HG02973 (cell line): Measurements from ENCODE around the gene GNL3L.
"Not testable (repeated sequence)": the region's sequence is repeated elsewhere in the genome, so short reads cannot be mapped to it uniquely, and the experiment has no call there.

Experiments
- ATAC-seq: cut with Tn5 transposase; IDR thresholded peaks from one replicate; pipeline ENCODE4 v1.9.1; 2021; ENCODE audit warnings: moderate library complexity; ENCODE audit not compliant: unreplicated experiment

GNL3L gene

GRCh38 chrX:54529552-54530356 is at the start of gene GNL3L:
Gene GNL3L, plus strand, starts transcription at chrX:54530219. Its CDS starts 2,348 bp downstream, at chrX:54532567.
- ATAC-seq = peak; percentile 86

DNA sequence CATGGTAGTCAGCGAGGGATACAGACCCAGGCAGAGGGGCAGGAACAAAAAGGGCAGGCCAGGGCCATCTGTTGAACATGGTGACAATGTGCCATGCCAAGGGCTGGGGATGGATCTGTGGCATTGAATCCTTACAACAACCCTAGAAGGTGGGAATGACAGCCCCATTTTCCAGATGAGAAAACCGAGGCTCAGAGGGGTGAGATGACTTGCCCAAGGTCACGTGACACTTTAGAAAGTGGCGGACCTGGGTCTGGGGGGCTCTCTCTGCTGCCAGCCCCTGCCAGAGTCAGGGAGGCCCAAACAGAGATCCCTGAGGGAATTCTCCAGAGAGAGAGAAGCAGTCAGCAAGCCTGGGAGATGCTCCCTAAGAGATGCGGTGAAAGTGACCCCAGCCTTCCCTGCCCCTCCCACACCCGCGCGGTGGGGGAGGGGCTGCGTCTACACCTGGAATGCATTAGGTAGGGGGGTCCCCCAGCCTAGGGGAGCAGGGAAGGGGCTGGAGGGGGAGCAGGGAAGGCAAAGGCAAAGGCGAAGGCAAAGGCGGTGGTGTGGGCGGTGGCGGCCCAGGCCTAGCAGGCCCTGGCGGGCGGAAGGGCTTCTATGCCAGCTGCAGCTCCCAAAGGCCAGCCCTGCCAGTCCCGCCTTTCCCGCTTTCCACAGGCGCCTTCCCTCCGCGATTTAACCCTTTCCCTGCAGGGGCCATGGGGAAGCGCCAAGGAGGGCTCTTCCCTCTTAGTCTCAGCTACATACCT is 47.0 kb upstream of the GNL3L start:
- no peak for ATAC-seq

DNA sequence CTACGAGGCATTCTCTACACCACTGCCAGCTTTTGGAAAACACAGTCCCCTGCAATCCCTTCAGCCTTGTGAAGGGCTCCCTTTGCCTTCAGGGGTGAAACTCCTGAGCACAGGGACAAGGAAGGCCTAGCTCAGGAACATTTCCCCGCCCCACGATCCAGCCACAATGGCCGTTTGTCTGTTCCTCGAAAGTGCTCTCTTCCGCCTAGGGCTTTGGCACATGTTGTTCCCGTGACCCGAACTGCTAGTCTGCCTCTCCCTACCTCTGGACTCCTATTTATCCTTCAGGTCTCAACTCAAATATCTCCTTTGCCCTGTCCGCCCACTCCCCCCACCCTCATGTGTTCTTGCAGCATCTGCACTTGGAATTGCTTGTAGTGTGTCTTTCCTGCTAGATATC is 46.1 kb upstream of the GNL3L start:
- ATAC-seq = no peak

GRCh38 chrX:54484666-54485065 is 45.4 kb upstream of the GNL3L start:
- ATAC-seq = no peak

DNA sequence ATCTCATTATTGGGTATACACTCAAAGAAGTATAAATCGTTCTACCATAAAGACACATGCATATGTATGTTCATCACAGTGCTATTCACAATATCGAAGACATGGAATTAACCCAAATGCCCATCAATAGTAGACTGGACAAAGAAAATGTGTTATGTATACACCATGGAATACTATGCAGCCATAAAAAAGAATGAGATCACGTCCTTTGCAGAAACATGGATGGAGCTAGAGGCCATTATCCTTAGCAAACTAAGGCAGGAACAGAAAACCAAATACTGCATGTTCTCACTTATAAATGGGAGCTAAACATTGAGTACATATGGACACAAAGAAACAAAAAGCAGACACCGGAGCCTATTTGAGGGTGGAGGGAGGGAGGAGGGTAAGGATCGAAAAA is 40.2 kb upstream of the GNL3L start:
- ATAC-seq = not testable (repeated sequence)

GRCh38 chrX:54492340-54492739 is 37.7 kb upstream of the GNL3L start:
- ATAC-seq = no peak

DNA sequence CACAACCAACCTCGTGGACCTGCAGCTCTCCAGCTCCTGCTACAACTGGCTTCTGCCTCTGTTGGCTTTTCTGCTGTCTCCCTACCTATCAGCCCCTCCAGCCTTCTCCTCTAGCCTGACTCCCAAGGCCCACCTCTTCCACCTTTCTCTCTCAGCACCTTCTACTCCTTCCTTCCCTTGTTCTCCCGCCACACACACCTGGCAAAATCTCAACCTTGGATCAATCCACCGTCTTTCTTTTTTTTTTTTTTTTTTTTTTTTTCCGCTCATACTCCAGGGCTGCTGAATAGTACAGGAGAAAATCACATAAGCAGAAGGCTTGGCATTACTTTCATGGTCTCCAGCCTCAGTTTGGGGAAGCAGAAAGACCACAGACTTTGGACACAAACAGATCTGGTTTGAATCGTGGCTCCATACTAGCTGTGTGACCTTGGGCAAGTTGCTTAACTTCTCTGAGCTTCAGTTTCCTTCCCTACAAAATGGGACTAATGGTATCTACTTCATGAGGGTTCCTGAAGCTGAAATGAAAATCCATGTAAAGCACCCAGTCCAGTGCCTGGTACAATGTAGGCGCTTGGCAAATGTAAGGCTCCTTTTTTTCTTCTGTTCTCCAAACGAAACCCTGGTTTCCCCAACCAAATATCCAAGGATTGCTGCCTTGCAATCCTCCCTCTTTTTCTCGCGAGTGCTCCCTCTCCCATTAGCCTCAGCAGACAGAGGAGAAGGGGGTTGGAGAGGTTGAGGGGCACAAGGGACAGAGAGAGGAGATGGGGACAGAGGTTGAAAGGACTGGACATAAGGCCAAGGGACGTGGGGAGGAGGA is 35.6 kb upstream of the GNL3L start:
- ATAC-seq = no peak

GRCh38 chrX:54494989-54495813 is 34.8 kb upstream of the GNL3L start:
- ATAC-seq = no peak

- no peak for ATAC-seq
These were observed 34.1 kb upstream of the GNL3L start, which contains the start of gene FGD1 for GRCh38 chrX:54495814-54496516. Gene FGD1, minus strand, starts transcription at chrX:54496234. Its CDS starts 802 bp downstream, at chrX:54495432.

GRCh38 chrX:54496517-54496852 is 33.5 kb upstream of the GNL3L start:
- ATAC-seq = no peak

- ATAC-seq = no peak
These were observed 33.1 kb upstream of the GNL3L start for GRCh38 chrX:54496936-54497335.

GRCh38 chrX:54509400-54509799 is 20.6 kb upstream of the GNL3L start:
- ATAC-seq = no peak

DNA sequence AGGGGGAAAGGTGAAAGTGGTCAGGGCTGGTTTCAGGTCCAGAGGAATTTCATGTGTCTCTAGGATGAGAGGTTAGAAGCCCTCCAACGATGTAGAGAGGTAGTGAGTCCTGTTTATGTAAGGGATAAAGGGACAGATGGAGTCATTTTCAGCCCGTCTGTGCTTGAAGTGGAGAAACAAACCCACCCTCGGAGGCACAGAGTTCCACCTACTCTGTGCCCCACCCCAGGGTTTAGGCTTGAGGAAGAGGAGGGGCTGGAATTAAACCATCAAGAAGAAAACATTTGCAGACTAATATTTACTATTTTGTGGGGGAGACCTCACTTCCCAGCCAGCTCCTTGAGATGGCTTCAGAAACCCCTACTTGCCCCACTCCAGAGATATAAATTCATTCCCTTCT is 868 bp upstream of the GNL3L start:
- ATAC-seq = no peak

GRCh38 chrX:54530357-54530900 is 410 bp downstream of the GNL3L start:
- ATAC-seq = peak; percentile 37

DNA sequence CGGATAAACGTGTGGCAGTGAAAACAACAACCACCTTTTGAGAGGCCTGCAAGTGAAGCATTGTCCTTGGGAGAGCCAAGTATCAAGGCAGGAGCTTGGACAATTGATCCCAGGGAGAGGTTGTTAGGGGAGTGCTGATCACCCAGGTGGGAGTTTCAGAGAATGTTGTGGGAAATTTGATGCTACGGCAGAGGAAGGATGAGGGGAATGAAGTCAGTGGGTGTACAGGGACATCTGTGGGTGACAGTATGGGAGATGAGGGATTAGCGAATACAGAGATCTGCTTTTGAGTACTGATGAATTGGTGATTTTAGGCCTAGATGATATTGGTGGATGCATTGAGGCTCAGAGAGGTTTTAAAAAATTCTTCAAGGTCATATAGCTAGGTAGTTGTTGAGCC is 4.3 kb downstream of the GNL3L start:
- no peak for ATAC-seq

GRCh38 chrX:54540289-54540688 is 10.3 kb downstream of the GNL3L start:
- no peak for ATAC-seq

DNA sequence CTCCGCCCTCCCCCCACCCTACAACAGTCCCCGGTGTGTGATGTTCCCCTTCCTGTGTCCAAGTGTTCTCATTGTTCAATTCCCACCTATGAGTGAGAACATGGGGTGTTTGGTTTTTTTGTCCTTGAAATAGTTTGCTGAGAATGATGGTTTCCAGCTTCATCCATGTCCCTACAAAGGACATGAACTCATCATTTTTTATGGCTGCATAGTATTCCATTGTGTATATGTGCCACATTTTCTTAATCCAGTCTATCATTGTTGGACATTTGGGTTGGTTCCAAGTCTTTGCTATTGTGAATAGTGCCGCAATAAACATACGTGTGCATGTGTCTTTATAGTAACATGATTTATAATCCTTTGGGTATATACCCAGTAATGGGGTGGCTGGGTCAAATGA is 12.2 kb downstream of the GNL3L start:
- not testable (repeated sequence) for ATAC-seq

DNA sequence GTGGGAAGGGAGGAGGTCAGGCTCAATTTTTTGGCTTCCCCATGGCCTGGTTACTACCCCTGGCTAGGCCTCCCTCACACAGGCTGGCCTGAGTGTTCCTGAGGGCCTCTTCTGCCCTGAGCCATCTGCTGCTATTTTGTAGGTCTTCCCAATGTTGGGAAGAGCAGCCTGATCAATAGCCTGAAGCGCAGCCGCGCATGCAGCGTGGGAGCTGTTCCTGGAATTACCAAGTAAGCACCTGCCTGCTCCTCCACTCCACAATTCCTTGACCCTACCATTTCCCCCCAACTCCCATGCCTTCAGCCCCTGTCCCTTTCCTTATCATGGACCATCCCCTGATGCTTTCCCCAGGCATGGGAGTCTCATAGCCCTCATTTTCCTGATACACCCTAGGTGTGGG is 20.8 kb downstream of the GNL3L start:
- no peak for ATAC-seq

DNA sequence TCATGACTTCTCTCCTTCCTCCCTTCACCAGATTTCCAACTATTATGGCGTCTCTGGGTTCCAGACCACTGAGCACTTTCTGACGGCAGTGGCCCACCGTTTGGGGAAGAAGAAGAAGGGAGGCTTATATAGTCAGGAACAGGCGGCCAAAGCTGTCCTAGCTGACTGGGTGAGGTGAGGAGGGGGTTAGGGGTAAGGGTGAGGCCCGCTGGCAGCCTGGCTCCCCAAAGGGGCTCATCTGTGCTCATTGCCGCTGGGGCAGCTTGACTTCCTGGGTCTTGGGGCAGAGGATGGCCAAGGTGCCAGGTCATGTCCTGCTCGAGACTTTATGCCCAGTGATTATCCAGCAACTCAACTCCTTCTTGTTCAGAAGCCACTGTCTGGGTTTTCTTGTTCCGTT is 21.8 kb downstream of the GNL3L start:
- no peak for ATAC-seq

GRCh38 chrX:54555006-54555405 is 25.0 kb downstream of the GNL3L start:
- ATAC-seq = not testable (repeated sequence)
